HG03442 (cell line): ENCODE data around the gene CAMKMT.
"Not testable (repeated sequence)": the region's sequence is repeated elsewhere in the genome, so short reads cannot be mapped to it uniquely, and the experiment has no call there.

ENCODE experiments used
- ATAC-seq: cut with Tn5 transposase; IDR thresholded peaks from one replicate; pipeline ENCODE4 v1.9.1; 2021; ENCODE audit warnings: mild to moderate bottlenecking, moderate library complexity; ENCODE audit not compliant: unreplicated experiment

The CAMKMT gene

DNA sequence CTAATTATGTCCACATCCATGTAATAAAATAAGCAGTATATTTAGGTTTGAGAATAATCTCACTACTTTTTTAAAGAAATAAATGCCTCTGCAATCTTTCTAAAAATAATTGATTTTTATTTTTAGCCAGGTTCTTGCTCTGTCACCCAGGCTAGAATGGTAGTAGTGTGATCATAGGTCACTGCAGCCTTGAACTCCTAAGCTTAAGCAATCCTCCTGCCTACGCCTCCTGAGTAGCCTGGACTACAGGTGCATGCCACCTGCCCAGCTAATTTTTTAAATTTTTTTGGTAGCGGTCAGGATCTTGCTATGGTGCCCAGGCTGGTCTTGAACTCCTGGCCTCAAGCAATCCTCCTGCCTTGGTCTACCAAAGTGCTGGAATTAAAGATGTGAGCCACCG lies 133.3 kb downstream of the CAMKMT start:
- ATAC-seq, result no peak

DNA sequence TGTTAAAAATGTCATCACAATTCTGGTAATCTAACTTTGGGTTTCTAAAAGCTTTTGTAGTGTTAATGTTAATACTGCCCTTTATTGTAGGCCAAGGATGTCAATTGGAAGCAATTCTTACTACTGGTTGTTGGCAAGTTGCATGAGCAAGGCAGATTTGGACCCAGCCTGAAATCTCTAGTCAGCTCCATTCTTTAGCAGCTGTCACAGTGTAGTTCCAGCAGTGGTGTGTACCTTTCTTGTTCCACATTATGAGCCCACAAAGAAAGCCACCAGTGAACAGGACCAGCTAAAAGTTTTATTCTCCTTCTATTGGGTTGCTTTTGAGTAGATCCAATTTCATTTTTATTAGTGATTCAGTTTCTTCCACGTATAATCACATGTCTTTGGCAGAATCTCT lies 133.8 kb downstream of the CAMKMT start:
- no peak for ATAC-seq

DNA sequence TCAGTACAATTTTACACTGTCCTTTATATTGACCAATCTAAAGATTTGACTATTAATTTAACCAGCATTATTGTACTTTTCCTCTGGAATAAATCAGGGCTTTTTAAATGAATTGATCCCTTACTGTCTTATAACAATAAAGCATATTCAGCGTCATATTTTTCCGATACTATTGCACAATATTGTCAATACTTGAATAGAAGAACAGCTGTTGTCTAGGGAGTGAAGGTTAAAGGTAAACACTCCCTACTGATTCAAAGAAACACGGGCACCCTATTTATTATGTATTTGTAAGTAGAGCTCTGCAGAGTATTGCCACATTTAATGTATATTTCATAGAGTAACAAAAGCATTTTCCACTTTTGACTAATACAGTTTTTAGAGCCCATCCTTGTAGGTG lies 134.4 kb downstream of the CAMKMT start:
- ATAC-seq, result no peak

DNA sequence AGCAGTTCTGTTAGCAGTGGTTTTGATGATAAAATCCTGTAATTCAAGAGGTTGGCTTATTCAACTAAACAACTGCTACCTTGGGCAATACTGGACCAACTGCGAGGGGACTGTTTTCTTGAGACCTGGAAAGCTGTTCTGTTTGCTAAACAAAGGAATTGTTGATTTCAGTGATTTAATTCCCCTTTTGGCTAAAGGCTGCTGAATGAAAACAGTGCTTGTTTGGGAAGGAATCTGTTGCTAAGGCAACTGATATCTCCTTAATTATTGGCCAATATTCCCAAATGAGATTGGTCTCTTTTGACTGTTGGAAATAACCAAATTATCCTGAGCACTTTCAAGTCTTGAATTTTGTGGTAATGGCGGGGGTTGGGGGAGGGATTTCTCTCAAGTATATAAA lies 136.8 kb downstream of the CAMKMT start:
- ATAC-seq, result no peak

DNA sequence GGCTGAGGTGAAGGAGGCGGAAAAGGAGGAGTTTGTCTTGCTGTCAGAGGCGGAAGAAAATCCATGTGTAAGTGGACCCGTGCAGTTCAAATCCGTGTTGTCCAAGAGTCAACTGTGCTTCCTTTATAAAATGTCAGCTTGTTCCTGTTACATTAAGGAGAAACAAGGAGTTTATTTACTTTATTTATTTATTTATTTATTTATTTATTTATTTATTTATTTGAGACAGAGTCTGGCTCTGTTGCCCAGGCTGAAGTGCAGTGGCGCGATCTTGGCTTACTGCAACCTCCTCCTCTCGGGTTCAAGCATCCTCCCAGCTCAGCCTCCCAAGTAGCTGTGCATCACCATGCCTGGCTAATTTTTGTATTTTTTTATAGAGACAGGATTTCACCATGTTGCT lies 143.9 kb downstream of the CAMKMT start:
- ATAC-seq, result not testable (repeated sequence)

DNA sequence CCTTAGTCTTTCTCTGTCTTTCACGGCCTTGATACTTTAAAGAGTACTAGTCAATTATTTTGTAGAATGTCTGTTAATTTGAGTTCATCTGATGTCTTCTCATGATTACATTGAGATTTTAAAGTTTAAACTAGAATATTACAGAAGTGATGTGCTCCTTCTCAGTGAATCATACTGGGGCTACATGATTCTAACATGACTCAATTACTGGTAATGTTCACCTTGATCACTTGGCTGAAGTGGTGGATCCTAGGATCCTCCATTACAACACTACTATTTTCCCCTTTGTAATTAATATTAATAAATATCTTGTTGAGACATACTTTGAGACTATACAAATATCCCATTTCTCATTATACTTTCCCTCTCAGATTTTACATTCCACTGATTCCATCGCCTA lies 148.5 kb downstream of the CAMKMT start:
- no peak for ATAC-seq

DNA sequence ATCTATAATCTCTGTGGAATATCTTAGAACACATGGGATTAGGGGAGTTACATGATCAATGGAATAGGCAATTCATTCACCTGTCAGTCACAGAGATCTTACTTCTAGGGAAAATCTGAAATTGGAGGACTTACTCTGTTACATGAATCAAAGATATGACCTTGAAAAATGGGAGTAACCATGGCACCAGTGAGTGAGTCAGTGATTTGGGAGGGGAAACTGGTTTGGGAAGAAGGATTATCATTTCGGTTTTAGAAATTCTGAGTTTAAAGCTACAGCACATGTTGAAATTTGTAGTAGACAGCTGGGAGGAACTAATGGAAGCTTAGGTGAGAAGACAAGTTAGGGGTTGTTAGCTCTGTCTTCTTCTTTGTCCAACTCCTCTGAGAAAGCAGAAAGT lies 153.7 kb downstream of the CAMKMT start:
- ATAC-seq, result no peak

DNA sequence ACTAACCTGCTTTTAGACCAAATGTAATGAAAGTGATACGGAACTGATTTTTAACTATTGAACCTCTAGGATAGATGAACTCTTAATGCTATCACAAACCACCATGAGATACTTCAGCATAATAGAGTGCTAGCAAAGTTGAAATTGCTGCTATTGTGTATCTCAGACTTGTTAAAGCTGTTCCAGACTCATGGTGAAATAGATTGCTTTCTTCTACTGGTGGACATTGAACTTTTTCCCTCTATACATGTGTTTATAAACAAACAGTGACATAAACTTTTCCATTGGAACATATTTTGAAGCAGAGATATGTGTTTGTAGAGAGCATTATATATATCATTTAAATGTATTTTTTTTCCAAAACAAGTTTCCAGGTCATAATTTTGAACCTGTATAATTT lies 157.3 kb downstream of the CAMKMT start:
- ATAC-seq, result no peak

DNA sequence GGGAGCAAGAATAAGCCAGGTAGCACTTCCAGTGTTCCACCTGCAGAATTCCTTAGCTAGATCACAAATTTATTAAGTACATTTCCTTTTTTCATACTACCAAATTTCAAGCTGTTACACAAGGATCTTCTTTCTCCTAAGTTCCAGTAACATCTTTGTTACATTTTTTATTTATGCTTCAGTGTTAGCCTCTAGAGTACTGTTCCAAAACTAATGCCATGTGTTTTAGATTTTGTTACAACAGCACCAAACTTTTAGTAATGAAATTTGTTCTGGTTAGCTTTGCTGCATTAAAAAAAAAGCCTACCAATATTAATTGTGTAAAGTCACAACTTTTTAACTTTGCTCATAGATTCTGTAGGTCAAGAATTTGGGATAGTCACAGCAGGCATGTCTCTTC lies 161.1 kb downstream of the CAMKMT start:
- no peak for ATAC-seq

DNA sequence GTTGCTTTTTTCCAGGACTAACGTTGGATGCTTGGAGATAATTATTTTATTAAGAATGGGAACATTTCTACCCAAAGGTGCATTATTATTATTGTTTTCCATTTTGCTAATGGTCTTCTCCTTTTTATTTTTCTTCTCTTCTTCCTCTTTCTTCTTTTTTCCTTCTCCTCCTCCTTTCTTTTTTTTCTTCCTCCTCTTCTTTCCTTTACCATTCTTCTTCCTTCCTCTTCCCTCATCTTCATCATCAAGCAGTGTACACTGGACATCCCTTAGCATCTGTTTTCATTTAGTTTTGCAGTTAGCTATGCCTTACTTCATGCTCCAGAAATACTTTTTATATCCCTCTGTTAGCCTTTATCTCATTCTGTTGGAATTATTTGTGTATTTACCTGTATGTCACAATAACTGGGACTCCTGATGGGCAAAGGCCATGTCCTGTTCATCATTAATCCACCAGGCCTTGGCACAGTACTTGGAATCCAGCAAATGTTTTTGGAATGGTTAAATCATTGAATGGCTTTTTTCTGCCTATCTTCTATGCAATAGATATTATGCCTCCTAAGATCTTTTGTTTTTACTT lies 162.7 kb downstream of the CAMKMT start:
- ATAC-seq, result no peak

DNA sequence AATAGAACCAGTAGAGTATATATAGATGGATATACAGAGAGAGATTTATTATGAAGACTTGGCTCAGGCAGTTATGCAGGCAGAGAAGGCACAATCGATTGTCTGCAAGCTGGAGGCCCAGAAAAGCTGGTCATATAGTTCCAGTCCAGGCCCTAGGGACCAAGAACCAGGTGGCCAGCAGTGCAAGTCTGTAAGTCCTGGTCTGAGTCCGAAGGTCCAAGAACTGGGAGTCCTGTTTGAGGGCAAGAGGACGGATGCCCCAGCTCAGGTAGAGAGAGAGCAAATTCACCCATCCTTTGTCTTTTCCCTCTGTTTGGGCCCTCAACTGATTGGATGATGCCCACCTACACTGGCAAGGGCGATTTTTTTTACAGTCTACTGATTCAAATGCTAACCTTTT lies 164.6 kb downstream of the CAMKMT start:
- ATAC-seq, result no peak

DNA sequence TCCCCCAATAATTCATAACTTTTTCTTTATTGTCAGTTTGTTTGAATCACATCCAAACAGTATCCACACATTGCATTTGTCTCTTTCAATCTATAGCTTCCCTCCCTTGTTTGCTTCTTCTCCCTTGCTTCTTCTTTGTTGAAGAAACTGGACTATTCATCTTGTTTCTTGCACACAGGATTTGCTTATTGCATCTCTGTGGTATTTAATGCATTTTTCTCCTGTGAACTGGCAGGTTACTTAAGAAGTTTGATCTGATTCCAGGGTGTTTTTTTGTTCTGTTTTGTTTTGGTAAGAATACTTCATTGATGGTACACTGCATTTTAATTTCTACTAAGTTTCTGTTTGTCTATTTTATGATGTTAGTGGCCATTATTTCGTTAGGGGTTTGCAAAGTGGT lies 166.8 kb downstream of the CAMKMT start:
- no peak for ATAC-seq

DNA sequence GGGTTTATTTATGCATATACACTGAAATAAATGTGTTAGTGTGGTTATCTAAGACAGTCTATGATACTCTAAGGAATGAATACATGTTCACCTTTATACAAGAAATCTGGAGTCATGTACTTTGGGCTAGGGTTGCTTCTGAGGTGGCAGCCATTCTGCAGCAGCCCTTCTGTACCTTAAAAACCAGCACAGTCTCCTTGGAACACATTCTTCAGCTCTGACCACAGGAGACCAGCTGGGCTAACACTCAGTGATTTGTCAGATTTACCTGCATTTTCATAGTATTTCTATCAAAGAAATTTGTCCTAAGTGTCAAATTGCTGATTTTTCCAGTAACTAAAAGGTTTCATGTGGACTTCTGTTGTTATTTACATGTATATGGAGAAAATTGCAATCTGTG lies 167.7 kb downstream of the CAMKMT start:
- ATAC-seq, result no peak

DNA sequence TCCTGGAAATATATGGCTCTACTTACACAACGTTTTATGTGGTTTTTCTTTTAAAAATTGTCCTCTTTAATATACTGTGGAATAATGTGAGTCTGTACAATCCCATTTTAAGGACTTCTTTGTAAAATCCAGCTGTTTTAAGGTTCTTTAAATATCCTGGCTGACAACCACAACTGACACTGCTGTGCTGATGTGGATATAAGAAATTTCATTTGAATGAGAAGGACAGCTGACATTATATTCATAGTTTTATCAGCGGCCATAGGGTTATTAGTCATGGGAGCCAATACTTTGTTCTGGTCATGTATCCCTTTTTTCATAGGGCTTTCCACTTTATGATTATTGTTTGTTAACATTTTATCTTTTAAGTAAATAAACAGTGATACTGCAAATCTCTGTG lies 169.5 kb downstream of the CAMKMT start:
- no peak for ATAC-seq

DNA sequence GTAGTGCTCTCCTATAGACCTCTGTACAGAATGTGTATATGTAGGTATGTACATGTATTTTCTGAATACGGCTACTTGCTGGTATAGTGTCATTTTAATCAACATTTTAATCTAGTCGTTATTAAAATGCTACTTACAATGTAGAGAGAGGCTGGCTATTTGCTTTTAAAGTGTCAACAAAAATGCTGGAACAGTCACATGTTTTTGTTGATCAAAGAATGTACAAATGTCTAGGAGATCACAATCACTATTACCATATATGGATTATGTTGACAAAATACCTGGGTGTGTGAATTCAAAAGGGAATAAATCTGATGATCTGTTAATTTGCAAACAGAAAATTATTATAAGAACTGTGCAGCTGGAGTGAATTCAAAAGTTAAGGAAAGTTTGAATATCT lies 170.3 kb downstream of the CAMKMT start:
- ATAC-seq, result no peak

DNA sequence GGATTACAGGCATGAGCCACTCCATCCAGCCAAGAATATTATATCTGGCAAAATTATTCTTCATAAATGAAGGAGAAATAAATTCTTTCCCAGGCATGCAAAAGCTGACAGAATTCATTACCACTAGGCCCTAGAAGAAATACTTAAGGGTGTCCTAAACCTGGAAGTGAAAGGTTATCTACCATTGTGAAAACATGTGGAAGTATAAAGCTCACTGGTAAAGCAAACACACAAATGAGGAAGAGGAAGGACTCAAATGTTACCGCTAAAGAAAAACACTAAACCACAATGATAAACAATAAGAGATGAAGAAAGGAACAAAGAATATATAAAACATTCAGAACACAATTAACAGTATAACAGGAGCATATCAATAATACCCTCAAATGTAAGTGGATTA lies 171.8 kb downstream of the CAMKMT start:
- no peak for ATAC-seq

DNA sequence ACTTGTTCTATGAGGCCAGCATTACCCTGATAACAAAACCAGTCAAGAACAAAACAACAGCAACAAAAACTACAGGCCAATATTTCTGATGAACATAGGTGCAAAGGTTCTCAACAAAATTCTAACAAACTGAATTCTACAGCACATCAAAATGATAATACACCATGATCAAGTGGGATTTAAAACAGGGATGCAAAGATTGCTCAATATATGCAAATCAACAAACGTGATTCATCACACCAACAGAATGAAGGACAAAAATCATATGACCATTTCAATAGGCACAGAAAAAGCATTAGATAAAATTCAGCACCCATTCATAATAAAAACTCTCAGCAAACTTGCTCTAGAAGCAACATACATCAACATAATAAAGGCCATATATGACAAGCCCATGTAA lies 173.6 kb downstream of the CAMKMT start:
- no peak for ATAC-seq

DNA sequence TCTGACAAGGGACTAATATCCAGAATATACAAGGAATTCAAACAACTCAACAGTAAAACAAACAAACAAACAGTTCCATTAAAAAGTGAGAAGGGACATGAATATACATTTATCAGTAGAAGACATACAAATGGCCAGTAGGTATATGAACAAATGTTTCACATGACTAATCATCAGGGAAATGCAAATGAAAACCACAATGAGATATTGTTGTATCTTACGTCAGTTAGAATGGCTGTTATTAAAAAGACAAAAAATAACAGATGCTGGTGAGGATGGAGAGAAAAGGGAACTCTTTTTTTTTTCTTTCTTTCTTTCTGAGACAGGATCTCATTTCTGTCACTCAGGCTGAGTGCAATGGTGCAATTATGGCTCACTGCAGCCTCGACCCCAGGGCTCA lies 175.5 kb downstream of the CAMKMT start:
- no peak for ATAC-seq

DNA sequence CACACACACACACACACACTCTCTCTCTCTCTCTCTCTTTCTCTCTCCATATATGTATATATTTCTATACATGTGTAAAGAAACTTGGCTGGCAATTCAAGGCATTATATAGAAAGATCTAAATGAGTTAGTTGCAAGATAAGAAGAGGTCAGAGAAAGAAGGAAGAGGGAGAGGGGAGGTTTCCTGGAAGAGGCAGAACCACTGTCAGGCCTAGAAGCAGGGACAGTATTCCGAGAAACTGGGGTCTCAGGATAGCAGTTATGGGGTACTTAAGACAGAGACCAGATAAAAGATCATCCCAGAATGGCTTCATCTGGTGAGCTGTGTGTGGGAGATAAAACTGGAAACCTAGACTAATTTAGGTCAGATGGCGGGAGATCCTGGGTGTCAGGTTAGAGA lies 180.8 kb downstream of the CAMKMT start:
- ATAC-seq, result no peak

DNA sequence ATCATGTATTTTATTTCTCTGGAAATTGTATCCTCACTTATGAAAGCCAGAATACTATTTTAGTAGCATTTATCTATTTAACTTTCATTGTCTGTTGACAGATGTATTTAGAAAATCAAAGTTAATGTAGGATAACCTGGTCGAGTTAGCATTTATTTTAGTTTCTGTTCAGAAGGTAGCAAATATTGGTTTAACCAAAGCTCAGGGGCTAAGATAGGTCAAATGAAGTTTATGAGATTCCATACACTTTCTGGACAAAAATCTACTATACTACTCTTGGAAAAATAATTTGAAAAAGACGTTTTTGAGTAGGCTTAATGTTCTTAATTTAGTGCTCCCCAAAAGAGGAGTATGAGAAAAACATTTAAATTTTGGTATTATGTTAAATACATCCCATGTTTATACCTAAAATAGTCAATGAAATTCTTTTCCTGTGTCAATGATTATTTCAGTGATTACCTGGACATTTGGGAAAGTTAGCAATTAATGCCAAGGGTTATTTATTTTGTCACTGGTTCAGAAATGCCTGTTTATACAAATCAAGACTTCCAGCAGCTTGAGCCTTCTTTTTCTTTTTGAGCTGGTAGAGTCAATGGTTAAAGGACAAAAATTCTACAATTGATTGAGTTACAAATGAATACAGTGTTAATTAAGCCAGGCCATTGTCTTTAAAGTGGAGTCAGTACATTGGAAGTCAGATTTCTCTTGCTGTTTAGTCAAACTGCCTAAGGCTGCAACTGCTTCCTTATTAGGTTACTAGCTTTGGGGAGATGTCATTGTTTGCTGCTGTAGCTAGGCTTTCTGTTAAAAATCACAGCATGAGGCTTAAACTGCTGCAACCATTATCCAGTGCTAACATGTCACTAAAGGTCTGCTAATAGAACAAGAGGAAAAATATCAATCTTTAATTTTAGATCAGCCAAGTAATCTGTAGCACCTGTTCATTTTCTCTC lies 182.3 kb downstream of the CAMKMT start:
- ATAC-seq, result no peak

DNA sequence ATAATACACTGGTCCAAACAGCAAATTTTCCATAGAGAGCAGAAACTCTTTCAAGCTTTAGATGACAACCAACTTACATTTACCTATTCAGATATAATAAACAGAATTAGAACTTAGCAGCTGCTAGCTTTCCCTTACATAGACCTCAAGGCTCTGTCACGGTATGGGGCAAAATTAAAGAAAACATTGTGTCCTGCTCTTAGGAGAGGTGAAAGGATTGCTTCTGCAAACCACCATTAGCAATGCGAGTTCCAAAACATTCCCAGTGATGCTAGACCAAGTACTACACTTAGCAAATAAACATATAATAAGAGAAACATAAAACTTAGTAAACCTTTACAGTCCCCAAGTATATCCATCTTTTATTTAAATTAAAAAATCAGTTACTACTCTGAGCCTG lies 183.3 kb downstream of the CAMKMT start:
- ATAC-seq, result no peak

DNA sequence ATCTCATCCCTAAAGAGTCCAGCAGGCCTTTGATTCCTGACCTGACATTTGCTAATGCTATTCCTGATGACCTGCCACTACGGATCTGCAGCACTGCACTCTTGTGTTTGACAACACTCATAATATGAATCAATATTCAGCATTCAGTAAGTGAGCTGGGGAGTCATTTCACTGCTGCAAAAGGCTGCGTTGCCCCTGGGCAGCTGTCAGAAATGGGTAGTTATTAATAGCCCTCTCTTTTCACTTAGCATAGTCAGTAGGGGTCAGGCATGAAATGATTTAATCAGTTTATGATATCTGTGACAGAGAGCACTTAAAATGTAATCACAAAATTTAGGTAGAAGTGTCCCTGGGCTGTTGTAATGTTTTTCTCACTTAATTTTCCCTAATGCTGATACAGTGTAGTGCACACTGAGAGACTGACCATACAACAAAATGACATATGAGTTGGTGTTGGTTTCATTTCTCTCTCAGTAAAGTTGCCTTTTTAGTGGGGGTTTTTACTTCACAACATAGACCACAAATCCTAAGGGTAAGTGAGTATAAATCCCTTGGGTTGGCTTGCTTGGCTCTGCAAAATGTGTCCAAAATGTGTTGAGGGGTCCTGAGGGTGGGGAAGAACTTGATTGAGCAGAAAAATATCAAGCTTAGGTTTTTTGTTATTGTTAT lies 184.8 kb downstream of the CAMKMT start:
- ATAC-seq, result no peak
